ENCODE data around the gene PADI4. TPM values are rescaled to one million over a fixed set of nuclear protein-coding genes. Genes with fewer than 3 reads are reported as not detected.
"Not testable (repeated sequence)": the region's sequence is repeated elsewhere in the genome, so short reads cannot be mapped to it uniquely, and the experiment has no call there.

The PADI4 gene
- total and polyA plus RNA-seq, 3 donors from 2014 or later = 0.16 to 0.32 TPM; not detected in 1

GRCh38 chr1:17339521-17339920 is 31.5 kb downstream of the PADI4 start:
- Histone ChIP-seq H3K27me3 (no peaks in the 10 kb centered on the region), H3K4me1 (no peaks in the 10 kb centered on the region), H3K36me3 (ENCODE audit: low read depth, missing control alignments) (no peaks in the 10 kb centered on the region), H3K4me3 (no peak overlapping the region), H3K27ac (no peak overlapping the region), H3K9me3 (no peaks in the 10 kb centered on the region)
- TF ChIP-seq CTCF (IDR thresholded peaks at IDR 0.05) (no peak), POLR2A (IDR thresholded peaks at IDR 0.05) (no peak)
- no peak for DNase-seq
- WGBS, 2 donors = 84 to 87% methylated on average over 6 to 7 of the region's 7 CpGs
- intact Hi-C loops (cut with DNase I; ENCODE audit: low total_unique reads) = no loop called here

GRCh38 chr1:17340358-17340757 is 32.4 kb downstream of the PADI4 start:
- 80 to 91% methylated on average over 8 of the region's 8 CpGs for WGBS, 2 donors
- intact Hi-C loops (cut with DNase I; ENCODE audit: low total_unique reads) = no loop called here

DNA sequence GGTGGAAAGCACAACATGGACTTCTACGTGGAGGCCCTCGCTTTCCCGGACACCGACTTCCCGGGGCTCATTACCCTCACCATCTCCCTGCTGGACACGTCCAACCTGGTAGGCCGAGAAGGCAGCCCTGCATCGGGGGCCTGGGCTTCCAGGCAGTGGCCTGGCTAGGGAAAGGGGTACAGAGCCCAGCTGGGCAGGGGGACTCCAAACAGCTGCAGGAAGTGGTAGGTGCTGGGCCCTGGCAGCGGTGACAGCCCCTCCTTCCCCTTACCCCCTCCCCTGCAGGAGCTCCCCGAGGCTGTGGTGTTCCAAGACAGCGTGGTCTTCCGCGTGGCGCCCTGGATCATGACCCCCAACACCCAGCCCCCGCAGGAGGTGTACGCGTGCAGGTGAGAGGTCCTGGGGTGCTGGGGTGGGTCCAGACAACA is 34.0 kb downstream of the PADI4 start:
- Histone ChIP-seq H3K4me3 (no peak overlapping the region), H3K27ac (no peak overlapping the region), H3K27me3 (no peaks in the 10 kb centered on the region), H3K4me1 (no peaks in the 10 kb centered on the region), H3K36me3 (ENCODE audit: low read depth, missing control alignments) (no peaks in the 10 kb centered on the region), H3K9me3 (no peaks in the 10 kb centered on the region)
- DNase-seq = no peak
- 78 to 89% methylated on average over 4 to 17 of the region's 17 CpGs for WGBS, 2 donors
- intact Hi-C loops (cut with DNase I; ENCODE audit: low total_unique reads) = no loop called here
- TF ChIP-seq POLR2A (IDR thresholded peaks at IDR 0.05) = no peak
- TF ChIP-seq CTCF (IDR thresholded peaks at IDR 0.05) = no peak

More at GRCh38 chr1:17340358-17340757, 32.4 kb downstream of the PADI4 start:
- Histone ChIP-seq H3K9me3 (no peaks in the 10 kb centered on the region), H3K27ac (no peak overlapping the region), H3K4me1 (no peaks in the 10 kb centered on the region), H3K27me3 (no peaks in the 10 kb centered on the region), H3K4me3 (no peak overlapping the region), H3K36me3 (ENCODE audit: low read depth, missing control alignments) (no peaks in the 10 kb centered on the region)
- TF ChIP-seq CTCF (IDR thresholded peaks at IDR 0.05) (no peak), POLR2A (IDR thresholded peaks at IDR 0.05) (no peak)
- DNase-seq = no peak

DNA sequence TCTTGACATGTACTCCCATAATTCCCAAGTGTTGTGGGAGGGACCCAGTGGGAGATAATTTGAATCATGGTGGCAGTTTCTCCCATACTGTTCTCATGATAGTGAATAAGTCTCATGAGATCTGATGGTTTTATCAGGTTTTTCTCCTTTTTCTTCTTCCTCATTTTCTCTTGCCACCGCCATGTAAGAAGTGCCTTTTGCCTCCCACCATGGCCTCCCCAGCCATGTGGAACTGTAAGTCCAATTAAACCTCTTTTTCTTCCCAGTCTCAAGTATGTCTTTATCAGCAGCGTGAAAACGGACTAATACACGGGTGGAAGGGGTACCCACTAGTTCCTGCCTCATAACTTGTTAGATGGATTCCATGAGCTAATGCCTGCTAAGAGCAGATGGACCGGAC is 37.5 kb downstream of the PADI4 start:
- DNase-seq; H3K9me3 ChIP-seq; H3K27me3 ChIP-seq; H3K4me1 ChIP-seq; intact Hi-C loops (cut with DNase I; ENCODE audit: low total_unique reads); H3K36me3 ChIP-seq (ENCODE audit: low read depth, missing control alignments); H3K27ac ChIP-seq; H3K4me3 ChIP-seq: not testable (repeated sequence)
- WGBS, 2 donors = 91 to 94% methylated on average over 5 of the region's 5 CpGs

DNA sequence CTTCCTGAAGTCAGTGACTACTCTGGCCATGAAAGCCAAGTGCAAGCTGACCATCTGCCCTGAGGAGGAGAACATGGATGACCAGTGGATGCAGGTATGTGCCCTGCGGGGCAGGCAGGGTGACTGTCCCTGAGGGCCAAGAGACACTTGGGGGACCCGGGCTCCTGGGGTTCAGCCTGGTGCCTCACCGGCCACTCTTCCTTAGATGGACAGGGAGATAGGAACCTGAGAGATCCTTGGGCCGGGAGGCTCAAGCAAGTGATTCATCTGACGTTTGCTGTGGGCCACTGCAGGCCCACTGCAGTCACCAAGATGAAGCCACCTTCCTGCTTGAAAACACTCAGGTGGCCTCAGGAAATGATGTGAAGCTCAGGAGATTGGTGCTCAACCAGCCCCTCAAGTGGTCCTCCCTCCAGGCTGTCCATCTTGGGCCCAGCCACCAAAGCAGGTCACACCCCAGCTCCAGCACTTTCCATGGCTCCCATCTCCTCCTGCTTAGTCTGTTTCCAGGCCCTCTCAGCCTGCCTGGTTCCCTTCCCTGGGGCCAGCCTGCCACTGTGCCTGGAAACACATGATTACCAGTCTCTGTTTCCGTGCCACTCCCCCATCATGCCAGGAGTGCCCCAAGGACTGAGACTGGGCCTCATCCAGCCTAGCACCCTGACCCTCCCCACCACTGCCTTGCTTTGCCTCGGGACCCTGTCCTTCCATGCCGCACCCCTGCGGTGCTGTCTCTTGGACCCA is 38.2 kb downstream of the PADI4 start:
- 87 to 88% methylated on average over 5 to 9 of the region's 9 CpGs for WGBS, 2 donors
- Histone ChIP-seq H3K27me3 (no peaks in the 10 kb centered on the region), H3K4me3 (no peak overlapping the region), H3K4me1 (no peaks in the 10 kb centered on the region), H3K9me3 (no peaks in the 10 kb centered on the region), H3K36me3 (ENCODE audit: low read depth, missing control alignments) (no peaks in the 10 kb centered on the region), H3K27ac (no peak overlapping the region)
- DNase-seq = no peak
- TF ChIP-seq CTCF (IDR thresholded peaks at IDR 0.05) (no peak), POLR2A (IDR thresholded peaks at IDR 0.05) (no peak)
- intact Hi-C loops (cut with DNase I; ENCODE audit: low total_unique reads) = no loop called here

Data from testis (tissue), 3 donors.